ENCODE measurements around the gene TSPAN5.

Gene TSPAN5

GRCh38 chr4:98617358-98618047 is 40.9 kb downstream of the TSPAN5 start:
- no peak for TF ChIP-seq CTCF (IDR thresholded peaks at IDR 0.05; ENCODE audit: extremely low read depth, insufficient read depth, missing control alignments)
- in situ Hi-C loops (cut with MboI; ENCODE audit: low pct_unique_long_range_greater_than_20kb, low sequenced_read_pairs, unreplicated experiment): no loop called here
- no peak for DNase-seq (ENCODE audit: low spot score)

- no peak for DNase-seq (ENCODE audit: low spot score)
- in situ Hi-C loops (cut with MboI; ENCODE audit: low pct_unique_long_range_greater_than_20kb, low sequenced_read_pairs, unreplicated experiment): no loop called here
- TF ChIP-seq CTCF (IDR thresholded peaks at IDR 0.05; ENCODE audit: extremely low read depth, insufficient read depth, missing control alignments): no peak
Observed at GRCh38 chr4:98615991-98616390, 42.4 kb downstream of the TSPAN5 start.

- in situ Hi-C loops (cut with MboI; ENCODE audit: low pct_unique_long_range_greater_than_20kb, low sequenced_read_pairs, unreplicated experiment): no loop called here
- DNase-seq (ENCODE audit: low spot score): no peak
- TF ChIP-seq CTCF (IDR thresholded peaks at IDR 0.05; ENCODE audit: extremely low read depth, insufficient read depth, missing control alignments): no peak
Observed at GRCh38 chr4:98614662-98615061, 43.7 kb downstream of the TSPAN5 start.

- in situ Hi-C loops (cut with MboI; ENCODE audit: low pct_unique_long_range_greater_than_20kb, low sequenced_read_pairs, unreplicated experiment): no loop called here
- TF ChIP-seq CTCF (IDR thresholded peaks at IDR 0.05; ENCODE audit: extremely low read depth, insufficient read depth, missing control alignments): no peak
- no peak for DNase-seq (ENCODE audit: low spot score)
Observed at GRCh38 chr4:98614094-98614493, 44.3 kb downstream of the TSPAN5 start.

- no peak for DNase-seq (ENCODE audit: low spot score)
- no peak for TF ChIP-seq CTCF (IDR thresholded peaks at IDR 0.05; ENCODE audit: extremely low read depth, insufficient read depth, missing control alignments)
- in situ Hi-C loops (cut with MboI; ENCODE audit: low pct_unique_long_range_greater_than_20kb, low sequenced_read_pairs, unreplicated experiment): no loop called here
Observed at GRCh38 chr4:98613453-98614075, 44.8 kb downstream of the TSPAN5 start.

- no peak for TF ChIP-seq CTCF (IDR thresholded peaks at IDR 0.05; ENCODE audit: extremely low read depth, insufficient read depth, missing control alignments)
- in situ Hi-C loops (cut with MboI; ENCODE audit: low pct_unique_long_range_greater_than_20kb, low sequenced_read_pairs, unreplicated experiment): no loop called here
- DNase-seq (ENCODE audit: low spot score): no peak
Observed at GRCh38 chr4:98612318-98613250, 45.8 kb downstream of the TSPAN5 start.
